Mammary epithelial cell (primary cell): ENCODE results near the gene GAB4.

Experiments used
- EZH2 ChIP-seq: IDR thresholded peaks from 2 replicates; pipeline ENCODE4 v1.6.1; 2012; ENCODE audit warnings: low read length, inconsistent platforms, borderline replicate concordance
- TF ChIP-seq, protein P1 (sequence below), 2 donors: IDR thresholded peaks in 1 of 2; conservative IDR thresholded peaks in 1 of 2; 2 replicates each; pipeline ENCODE4 v1.5.1; 2011 to 2012; ENCODE audit warnings: inconsistent platforms in 2 of 2, low read length in 2 of 2, mild to moderate bottlenecking in 2 of 2, control low read depth in 1 of 2, low read depth in 1 of 2; ENCODE audit not compliant: insufficient read depth in 1 of 2; ENCODE audit errors: extremely low read depth in 1 of 2

DNA sequence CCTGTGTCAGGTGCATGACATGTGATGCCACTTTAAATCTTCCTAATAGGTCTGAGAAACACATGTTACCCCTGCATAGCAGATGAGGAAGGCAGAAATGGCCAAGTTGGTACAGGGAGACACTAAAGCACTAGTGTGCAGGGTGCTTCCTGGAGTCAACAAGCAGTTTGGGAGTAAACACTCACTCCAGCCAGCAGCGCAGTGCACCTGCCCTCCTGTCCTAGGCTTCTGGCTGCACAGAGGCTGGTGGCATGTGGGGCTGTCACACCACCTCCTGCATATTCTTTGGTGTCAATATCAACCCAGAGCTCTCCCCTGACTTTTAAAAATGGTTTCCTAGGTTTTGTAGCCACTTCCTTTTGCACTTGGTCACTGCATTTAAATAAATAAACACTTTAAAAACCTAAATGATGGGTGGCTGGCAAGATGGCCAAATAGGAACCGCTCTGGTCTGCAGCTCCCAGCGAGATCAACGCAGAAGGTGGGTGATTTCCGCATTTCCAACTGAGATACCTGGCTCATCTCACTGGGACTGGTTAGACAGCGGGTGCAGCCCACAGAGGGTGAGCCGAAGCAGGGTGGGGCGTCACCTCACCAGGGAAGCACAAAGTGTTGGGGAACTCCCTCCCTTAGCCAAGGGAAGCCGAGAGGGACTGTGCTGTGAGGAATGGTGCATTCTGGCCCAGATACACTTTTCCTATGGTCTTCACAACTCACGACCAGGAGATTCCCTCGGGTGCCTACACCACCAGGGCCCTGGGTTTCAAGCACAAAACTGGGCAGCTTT lies 33.5 kb downstream of the GAB4 start:
- TF ChIP-seq, protein P1, sequence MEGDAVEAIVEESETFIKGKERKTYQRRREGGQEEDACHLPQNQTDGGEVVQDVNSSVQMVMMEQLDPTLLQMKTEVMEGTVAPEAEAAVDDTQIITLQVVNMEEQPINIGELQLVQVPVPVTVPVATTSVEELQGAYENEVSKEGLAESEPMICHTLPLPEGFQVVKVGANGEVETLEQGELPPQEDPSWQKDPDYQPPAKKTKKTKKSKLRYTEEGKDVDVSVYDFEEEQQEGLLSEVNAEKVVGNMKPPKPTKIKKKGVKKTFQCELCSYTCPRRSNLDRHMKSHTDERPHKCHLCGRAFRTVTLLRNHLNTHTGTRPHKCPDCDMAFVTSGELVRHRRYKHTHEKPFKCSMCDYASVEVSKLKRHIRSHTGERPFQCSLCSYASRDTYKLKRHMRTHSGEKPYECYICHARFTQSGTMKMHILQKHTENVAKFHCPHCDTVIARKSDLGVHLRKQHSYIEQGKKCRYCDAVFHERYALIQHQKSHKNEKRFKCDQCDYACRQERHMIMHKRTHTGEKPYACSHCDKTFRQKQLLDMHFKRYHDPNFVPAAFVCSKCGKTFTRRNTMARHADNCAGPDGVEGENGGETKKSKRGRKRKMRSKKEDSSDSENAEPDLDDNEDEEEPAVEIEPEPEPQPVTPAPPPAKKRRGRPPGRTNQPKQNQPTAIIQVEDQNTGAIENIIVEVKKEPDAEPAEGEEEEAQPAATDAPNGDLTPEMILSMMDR (conservative IDR thresholded peaks at IDR 0.05 in 1 of 2, IDR thresholded peaks at IDR 0.05 in 1 of 2; ENCODE audit: extremely low read depth in 1 of 2, insufficient read depth in 1 of 2, low read depth in 1 of 2, low read length in 2 of 2) = no peak
- no peak for TF ChIP-seq EZH2
